Stimulated activated CD4-positive, alpha-beta T cell treated with anti-CD3 and anti-CD28 coated beads, Interleukin-15, amount 100 ng/mL, for 1 hour (primary cell): ENCODE measurements around the gene A2M.

ENCODE experiments used
- DNase-seq, 2 donors: peaks; one replicate each; pipeline ENCODE4 v3.0.0-alpha.2; 2020; ENCODE audit warnings: low read depth in 1 of 2, low spot score in 1 of 2

Gene A2M

GRCh38 chr12:9040484-9041186 lies 75.1 kb downstream of the A2M start:
- no peak for DNase-seq

GRCh38 chr12:9039397-9039977 lies 76.2 kb downstream of the A2M start:
- no peak for DNase-seq

- DNase-seq: no peak
Measured at GRCh38 chr12:9037431-9037830, 78.3 kb downstream of the A2M start.

- no peak for DNase-seq
Measured at GRCh38 chr12:9036227-9036626, 79.5 kb downstream of the A2M start.

- DNase-seq: no peak
Measured at GRCh38 chr12:9034095-9034494, 81.6 kb downstream of the A2M start.

GRCh38 chr12:9033265-9033887 lies 82.3 kb downstream of the A2M start:
- no peak for DNase-seq

GRCh38 chr12:9032202-9032964 lies 83.3 kb downstream of the A2M start:
- no peak for DNase-seq

- DNase-seq: no peak
Measured at GRCh38 chr12:9030776-9031175, 84.9 kb downstream of the A2M start.

- DNase-seq: no peak
Measured at GRCh38 chr12:9027161-9028059, 88.3 kb downstream of the A2M start.

- no peak for DNase-seq
Measured at GRCh38 chr12:9024512-9024911, 91.2 kb downstream of the A2M start.

GRCh38 chr12:9022592-9022991 lies 93.1 kb downstream of the A2M start:
- no peak for DNase-seq
